NK-92 (cell line): ENCODE data around the gene IL22RA1.
A peak's percentile ranks its signal among the peaks of the same experiment; 100 is the strongest.

Source experiments
- DNase-seq: peaks from one replicate; lab custom pipeline; 2025; ENCODE audit not compliant: unreplicated experiment; lab: John Stamatoyannopoulos, UW

Gene IL22RA1

DNA sequence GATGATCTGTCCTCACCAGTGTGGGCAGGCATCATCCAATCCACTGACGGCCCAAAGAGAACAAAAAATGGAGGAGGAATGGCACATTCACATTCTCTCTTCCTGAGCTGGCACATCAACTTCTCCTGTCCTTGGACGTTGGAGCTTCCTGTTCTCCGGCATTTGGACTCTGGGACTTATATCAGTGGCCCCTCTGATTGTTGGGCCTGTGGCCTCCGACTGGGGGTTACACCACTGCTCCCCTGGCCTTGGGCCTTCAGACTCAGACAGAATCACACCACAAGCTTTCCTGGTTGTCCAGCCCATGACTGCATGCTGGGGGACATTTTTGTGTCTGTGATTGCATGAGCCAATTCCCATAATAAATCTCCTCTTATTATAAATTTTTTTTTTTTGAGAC, 24.1 kb upstream of the IL22RA1 start:
- DNase-seq = no peak

DNA sequence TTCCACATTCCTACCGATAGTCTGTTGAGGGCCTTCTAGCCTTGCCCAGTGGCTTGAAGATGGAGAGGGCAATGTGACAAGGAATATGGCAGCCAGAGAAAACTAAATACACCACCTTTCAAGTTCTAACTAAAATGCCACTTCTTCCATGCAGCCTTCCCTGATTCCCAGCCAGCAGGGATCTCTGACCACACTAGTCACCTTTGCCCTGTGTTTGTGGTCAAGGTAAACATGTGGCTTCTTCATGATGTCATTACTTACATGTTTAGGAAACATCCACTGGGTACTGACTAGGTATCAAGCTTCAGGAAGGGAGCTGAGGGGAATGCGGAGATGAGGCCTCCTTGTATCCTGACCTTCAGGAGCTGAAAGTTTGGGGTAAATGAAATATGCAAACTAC, 22.6 kb upstream of the IL22RA1 start:
- no peak for DNase-seq

DNA sequence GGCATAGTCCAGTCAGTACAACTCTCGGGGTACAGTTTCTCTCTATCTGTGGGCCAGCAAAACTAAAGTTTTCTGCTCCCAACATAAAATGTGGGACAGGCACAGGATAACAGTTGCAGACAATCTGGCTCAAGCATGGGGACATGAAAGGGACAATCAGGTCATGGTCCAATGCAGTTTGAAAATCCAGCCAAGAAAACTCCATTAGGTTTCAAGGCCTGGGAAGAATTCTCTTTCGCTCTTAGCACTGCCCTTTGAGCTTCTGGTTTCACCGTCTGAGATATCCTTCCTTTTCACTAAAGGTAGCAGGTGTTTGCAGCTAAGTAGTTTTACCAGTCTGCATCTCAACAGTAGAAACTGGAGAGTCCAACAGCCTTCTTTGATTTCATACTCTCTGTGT, 21.1 kb upstream of the IL22RA1 start:
- DNase-seq = no peak

- no peak for DNase-seq
Observed at GRCh38 chr1:24162201-24162600, 19.3 kb upstream of the IL22RA1 start.

DNA sequence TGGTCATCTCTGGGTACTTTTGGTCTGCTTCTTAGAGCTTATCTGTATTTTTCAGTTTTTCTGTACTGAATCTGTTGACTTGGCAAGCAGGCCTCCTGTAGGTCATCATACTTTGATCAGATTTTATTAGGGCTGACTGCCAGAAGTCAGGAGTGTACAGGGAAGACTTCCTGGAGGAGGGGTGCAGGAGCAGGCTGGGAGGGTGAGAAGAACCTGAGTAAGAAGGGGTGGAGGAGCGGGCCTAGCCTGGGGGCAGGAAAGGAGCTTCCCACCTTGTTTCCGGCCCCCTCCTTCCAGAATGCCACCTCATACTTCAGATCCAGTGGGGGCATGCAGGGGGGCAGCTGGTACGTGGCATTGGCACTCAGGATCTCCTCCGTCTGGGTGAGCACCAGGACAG, 18.3 kb upstream of the IL22RA1 start:
- DNase-seq = no peak

DNA sequence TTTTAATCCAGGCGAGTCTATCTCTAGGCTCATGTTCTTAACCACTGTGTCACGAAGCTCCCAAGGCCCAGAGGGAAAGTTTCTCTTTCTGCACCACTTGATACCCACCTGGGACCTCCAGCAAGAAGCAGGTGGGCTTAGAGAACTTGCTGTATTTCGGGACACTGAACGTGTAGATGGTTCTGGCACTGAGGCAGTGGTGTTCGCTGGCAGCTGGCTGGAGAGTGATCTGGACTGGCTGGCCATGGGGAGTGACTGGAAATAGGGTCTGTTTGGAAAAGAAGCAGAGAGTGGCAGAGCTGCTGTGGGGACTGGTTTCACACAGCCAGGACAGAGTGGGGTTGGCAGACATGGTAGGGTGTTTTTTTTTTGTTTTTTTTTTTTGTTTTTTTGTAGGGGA, 16.4 kb upstream of the IL22RA1 start:
- no peak for DNase-seq

GRCh38 chr1:24157918-24158481, 15.1 kb upstream of the IL22RA1 start:
- DNase-seq = no peak

DNA sequence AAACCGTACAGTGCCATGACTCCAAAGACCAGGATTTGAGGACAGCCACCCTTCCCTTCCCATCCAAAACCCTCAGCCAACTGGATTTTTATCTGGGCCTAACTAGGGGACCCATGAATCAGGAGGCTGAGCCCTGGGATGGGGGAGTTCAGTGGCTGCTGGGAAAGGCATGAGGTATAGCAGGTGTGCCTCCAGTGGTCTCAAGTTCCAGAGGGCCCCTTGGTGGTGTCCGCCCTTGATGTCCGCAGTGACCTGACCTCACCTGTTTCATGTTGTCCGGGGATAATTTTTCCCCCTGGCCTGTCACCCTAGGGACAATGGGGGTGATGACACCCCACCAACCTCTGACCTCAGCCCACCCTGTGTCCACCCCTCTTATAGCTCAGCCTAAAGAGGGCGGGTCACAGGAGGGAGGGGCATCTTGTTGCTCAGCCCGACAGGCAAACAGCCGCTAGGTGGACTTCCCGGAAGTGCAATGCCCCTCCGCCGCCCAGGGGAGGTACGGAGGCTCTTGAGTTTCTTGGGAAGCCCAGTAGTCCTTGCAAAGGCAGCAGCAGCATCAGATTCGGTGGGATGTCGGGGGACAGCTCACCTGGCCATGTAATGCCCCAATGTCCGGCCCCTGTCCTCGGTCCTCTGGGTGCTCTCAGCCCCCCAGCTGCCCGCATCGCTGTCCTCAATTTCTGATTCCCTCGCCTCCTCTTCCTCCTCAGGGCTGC, 13.8 kb upstream of the IL22RA1 start:
- DNase-seq = no peak

GRCh38 chr1:24155011-24155782, 12.3 kb upstream of the IL22RA1 start:
- DNase-seq = no peak

DNA sequence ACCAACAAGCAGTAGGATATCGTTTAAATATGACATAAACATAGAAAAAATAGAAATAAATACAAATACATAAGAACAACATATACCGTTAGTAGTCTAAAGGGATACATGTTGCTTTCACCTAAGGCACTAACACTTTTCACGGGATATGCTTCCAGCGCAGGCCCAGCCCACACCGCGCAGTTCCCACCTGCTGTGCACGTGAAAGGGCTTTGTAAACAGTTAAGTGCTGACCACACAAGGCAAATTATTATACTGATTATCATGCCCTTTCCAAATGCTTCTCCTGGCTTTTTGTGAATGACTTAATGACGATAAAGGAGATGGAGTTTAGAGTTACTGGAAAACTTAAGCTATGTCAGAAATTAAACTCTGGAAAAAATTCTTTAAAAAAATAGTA, 11.3 kb upstream of the IL22RA1 start:
- no peak for DNase-seq

- DNase-seq = no peak
Observed at GRCh38 chr1:24152631-24153494, 9.9 kb upstream of the IL22RA1 start.

- DNase-seq = no peak
Observed at GRCh38 chr1:24151175-24151533, 8.2 kb upstream of the IL22RA1 start.

DNA sequence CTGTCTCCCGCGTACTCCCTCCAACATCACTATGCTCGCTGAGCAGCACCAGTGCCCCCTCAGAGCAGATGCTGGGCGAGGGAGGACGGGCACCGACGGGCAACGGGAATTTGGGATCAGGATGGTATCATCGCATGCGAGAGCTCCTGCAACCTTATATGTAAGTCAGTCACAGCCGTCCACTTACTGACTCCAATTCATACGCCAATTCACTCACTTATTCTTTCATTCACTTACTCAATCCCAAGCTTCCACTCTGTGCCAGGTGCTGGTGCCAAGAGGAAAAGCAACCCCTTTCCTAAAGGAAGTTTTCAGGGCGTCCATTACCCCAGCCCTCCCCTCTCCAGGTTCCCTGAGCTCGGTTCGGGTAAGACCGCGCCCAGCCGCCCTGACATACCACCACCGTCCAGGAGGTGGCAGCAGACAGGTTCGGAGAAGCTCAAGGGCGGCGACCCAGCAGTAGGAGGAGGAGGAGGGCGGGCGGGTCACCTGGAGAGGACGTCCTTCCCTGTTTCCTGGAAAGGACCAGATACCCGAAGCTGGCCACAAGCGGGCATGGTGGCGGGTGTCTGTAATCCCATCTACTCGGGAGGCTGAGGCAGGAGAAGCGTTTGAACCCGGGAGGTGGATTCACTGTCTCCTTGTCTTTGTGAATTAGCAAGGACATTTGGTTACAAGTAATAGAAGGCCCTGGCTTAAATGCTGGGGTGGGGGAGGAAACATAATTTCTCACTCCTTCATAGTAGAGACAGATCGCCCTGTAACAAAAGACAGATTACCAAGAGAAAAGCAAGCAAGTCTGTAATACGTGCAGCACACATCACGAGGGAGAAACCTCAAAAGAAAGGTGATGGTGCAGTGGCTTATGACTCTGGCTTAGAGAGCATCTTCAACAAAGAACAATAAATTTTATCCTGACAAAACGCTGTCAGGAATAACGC, 7.6 kb upstream of the IL22RA1 start:
- DNase-seq = peak; percentile 24

GRCh38 chr1:24149866-24150233, 6.9 kb upstream of the IL22RA1 start:
- DNase-seq = no peak

- DNase-seq = no peak
Observed at GRCh38 chr1:24147816-24148215, 4.9 kb upstream of the IL22RA1 start.

DNA sequence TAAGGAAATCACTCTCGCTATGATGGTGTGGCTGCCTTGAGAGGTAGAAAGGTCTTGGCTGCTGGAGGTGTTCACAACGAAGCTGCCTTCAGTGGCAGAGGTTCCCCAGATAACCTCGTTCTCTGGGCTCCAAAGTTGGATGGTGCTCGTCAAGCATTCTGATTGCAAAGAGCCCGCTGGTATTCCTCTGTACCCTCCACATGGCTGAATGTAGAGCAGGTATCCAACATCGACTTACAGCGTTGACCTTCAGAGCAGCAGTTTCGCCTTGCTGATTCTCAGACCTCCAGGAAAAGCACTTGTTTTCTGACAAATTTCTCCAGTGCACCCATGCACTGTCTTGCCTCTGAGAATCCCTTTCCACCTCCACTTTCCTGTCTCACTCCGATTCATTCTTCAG, 4.3 kb upstream of the IL22RA1 start:
- no peak for DNase-seq

DNA sequence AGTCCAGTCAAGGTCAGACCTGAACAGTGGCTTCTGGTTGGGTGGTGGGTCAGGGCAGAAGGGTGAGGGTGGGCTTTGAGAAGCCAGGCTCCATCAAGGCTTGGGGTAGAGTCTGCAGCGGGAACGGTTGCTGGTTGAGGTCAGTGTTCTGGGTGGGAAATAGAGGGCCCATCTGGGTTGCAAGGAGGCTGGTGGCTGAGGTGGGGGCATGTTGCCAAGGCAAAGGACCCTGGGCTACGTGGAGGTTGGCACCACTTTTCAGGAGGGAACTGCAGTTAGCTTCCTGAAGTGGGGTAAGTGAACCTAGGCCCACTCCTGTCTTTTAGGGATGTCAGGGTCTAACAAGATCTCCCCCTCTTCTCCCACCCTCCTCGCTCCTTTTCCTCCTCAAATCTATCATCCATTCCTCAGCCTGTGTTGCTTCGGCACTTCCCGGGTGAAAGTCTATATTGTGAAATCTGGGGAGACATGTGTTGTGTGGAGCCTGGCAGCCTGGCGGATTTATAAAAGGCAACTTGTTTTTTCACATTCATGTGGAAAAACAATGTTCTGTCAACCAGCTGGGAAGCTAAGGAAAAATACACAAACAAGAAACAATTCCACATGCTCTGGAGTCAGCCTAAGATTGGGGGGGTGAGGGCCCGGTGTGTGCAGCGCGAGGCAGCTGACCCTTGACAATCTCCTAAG, 1.5 kb downstream of the IL22RA1 start:
- DNase-seq = no peak

DNA sequence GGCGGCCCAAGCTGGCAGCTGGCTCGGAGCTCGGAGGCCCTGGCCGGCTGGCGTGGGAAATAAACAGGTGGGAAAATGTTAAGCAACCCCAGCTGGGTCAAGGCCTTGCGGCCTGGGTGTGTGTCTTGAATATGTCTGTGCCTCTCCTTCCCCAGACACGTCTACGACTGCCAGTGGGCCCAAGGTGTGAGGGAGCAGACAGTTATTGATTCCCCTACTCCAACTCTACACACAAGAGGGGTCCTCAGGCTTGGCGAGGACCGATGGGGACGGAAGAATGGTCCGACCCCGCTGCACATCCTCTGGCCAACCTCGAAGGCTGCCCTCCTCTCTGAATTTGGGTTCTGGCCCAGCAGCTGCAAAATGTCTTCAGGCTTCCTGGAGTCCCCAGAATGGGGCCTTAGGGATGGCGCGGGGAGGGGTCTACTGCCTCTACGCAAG, 2.2 kb downstream of the IL22RA1 start:
- DNase-seq = no peak

DNA sequence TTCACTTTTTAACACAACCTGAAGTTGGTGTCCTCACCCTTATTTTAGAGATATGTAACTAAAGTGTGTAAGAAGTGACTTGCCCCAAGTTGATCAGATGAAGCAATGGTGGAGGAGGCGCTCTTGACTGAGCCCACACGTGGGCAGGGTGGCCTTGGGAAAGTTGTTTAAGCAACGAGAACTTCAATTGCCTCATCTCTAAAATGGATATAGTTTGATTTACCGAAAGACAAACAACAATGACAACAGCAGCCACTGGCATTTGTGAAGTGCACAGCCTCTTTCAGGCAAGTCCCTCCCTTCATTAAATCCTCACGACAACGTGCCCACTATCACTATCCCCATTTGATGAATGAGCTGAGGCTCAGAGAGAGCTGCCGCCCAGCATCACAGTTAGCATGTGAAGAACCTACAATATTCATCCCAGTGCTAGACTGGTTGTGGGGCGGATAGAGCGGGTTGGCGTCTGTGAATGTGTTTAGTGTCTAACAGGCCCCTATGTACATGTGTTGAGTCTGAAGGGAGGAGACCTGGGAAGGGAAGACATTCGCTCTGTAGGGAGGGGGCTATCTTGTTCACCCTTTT, 3.0 kb downstream of the IL22RA1 start:
- DNase-seq = no peak

DNA sequence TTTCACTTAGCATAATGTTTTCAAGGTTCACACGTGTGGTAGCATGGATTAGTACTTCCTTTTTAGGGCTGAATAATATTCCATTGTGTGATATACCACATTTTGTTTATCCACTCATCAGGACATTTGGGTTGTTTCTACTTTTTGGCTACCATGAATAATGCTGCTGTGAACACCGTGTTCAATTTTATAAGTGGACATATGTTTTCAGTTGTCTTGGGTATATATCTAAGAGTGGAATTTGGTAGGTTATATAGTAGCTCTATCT, 3.8 kb downstream of the IL22RA1 start:
- no peak for DNase-seq
